ENCODE data around the gene IRX3. TPM values are rescaled to one million over a fixed set of nuclear protein-coding genes. Genes with fewer than 3 reads are reported as not detected.

Gene IRX3
- total RNA-seq, result under 1 TPM; 0.50 to 0.51 TPM

DNA sequence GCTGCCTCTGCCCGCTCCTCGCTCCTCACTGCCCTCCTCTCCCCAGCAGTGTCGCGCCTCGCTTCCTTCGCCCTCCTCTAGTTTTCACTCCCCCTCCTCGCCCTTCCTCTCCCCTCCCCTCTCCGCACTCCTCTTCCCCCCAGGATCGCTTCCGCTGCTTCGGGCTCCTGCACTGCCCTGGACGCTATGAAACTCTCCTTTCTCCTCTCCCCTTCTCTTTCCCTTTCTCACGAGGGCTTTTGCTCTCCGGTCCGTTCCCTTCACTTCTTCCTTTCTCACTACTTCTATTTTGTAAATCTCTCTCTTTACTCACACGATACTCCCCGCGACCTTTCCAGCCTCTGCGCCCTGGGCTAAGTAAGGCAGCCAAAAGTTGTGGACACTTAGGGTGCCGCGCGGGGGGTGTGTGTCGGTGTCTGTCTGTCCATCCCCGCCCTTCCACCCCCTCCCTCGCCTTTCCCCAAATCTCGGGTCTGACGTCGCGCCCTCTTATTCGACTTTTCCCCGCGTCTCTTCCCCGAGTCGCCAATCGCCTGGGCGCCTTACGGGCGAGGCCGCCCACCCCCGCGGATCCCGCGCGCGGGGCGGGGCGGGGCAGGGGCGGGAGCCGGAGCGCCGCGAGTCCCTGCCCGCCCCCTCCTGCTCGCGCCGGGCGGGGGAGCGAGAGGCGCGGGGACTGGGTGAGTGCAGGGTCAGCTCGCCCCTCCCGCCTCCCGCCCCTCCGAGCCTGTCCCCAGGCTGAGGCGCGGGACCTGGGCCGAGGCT lies at the start of gene IRX3:
Gene IRX3, minus strand, starts transcription at position 422 of the 765 bp plus-strand sequence. CDS start 737 bp downstream, outside the sequence.

